ENCODE measurements around the gene METTL16.

- TF ChIP-seq, protein P1, sequence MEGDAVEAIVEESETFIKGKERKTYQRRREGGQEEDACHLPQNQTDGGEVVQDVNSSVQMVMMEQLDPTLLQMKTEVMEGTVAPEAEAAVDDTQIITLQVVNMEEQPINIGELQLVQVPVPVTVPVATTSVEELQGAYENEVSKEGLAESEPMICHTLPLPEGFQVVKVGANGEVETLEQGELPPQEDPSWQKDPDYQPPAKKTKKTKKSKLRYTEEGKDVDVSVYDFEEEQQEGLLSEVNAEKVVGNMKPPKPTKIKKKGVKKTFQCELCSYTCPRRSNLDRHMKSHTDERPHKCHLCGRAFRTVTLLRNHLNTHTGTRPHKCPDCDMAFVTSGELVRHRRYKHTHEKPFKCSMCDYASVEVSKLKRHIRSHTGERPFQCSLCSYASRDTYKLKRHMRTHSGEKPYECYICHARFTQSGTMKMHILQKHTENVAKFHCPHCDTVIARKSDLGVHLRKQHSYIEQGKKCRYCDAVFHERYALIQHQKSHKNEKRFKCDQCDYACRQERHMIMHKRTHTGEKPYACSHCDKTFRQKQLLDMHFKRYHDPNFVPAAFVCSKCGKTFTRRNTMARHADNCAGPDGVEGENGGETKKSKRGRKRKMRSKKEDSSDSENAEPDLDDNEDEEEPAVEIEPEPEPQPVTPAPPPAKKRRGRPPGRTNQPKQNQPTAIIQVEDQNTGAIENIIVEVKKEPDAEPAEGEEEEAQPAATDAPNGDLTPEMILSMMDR (IDR thresholded peaks at IDR 0.05; ENCODE audit: low read length), result no peak
- no peak for TF ChIP-seq EZH2 (IDR thresholded peaks at IDR 0.05; ENCODE audit: borderline replicate concordance, low read length)
These were observed 75.3 kb downstream of the METTL16 start for GRCh38 chr17:2436316-2436905.

Data from OCI-LY1 (cell line).